ENCODE measurements around the gene COL5A3.
"Not testable (repeated sequence)": the region's sequence is repeated elsewhere in the genome, so short reads cannot be mapped to it uniquely, and the experiment has no call there.

The COL5A3 gene

DNA sequence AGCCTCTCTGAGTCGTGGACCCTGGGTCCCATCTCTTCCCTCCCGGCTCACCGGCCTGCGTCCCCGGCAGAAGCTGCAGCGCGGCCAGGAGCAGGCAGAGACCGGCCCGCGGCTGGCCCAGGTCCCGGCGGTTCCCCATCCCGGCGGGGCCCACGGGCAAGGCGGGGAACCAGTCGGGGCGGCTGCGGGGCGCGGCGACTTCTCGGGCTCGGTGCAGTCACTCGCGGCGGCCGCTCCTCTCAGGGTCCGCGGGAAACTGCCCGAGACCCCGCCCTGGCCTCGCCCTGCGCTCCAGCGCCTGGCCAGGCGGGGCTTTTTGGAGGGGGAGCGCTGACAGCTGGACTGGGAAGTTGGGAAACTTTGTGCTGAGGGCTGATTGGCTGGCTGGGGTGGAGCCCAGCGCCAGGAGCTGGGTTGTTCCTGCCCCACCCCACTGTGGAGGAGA lies at the start of gene COL5A3:
Gene COL5A3 (minus strand): TSS at position 258 of the 445 bp plus-strand sequence. CDS start 119 bp downstream, at position 139.
- no peak for DNase-seq (ENCODE audit: low spot score)

GRCh38 chr19:10052602-10053360 lies 42.5 kb upstream of the COL5A3 start:
- DNase-seq (ENCODE audit: low spot score) = no peak

- no peak for DNase-seq (ENCODE audit: low spot score)
Observed at GRCh38 chr19:10049626-10050025, 39.3 kb upstream of the COL5A3 start.

DNA sequence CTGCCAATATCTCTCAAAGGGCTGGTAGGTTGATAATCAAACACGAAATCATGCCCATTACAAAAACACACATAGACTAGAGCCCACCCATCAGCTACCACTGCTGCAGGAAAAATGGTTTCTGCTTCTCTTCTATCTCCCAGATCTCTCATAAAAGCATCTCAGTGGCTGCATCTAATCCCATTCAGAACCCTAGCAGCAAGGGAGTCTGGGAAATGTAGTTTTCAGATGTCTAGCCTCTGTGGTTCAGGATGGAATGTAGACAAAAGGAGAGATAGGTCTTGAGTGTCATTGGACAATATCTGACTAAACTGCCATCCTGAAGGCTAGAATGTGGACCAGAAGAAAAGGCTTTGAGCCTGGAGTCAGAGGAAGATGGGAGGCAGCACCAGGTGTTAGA lies 35.1 kb upstream of the COL5A3 start:
- no peak for DNase-seq (ENCODE audit: low spot score)

- DNase-seq (ENCODE audit: low spot score) = no peak
Observed at GRCh38 chr19:10044390-10044789, 34.1 kb upstream of the COL5A3 start.

DNA sequence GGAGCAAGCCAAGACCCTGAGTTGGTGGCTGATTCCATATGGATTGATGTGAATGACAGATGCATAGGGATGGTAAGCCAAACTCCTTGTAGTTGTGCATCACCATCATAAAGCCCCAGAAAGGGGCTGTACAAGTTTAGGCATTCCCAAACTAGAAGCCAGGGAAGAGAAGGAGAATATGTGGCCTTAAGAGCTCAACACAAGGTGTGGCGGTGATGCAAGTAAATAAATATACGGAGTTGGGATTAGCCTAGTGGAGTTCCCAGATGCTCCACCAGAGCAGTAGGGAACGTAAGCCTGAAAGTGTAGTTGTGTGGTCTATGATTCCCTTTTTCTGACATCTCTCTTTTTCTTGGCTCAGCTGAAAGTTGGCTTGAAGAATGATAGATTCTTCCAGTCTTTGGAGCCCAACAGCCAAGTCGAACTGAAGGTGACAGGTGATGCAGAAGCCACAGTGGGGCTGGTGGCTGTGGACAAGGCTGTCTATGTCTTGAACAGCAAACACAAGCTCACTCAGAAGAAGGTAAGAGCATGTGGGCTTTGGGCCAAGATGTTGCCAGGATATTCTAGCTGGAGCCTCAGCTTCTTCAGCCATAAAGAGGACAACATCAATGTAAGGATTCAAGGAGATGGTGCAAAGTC lies 33.1 kb upstream of the COL5A3 start:
- DNase-seq (ENCODE audit: low spot score) = no peak

DNA sequence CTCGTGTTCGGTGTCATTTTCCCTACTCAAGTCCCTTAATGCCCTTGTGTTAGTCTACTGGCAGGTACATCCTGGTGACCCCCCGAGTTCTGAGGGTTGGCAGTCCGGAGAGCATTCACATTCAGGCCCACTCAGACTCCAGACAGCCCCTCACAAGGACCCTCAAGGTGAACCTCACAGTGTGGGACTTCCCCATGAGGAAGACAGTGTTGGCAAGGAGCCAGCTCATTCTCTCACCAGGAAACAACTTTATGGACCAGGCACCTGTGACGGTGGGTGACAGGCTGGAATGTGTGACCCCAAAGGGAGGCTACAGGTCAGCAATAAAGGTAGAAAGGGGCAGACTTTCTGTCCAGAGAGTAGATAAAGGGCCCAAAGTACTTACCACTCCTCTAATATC lies 27.5 kb upstream of the COL5A3 start:
- no peak for DNase-seq (ENCODE audit: low spot score)

DNA sequence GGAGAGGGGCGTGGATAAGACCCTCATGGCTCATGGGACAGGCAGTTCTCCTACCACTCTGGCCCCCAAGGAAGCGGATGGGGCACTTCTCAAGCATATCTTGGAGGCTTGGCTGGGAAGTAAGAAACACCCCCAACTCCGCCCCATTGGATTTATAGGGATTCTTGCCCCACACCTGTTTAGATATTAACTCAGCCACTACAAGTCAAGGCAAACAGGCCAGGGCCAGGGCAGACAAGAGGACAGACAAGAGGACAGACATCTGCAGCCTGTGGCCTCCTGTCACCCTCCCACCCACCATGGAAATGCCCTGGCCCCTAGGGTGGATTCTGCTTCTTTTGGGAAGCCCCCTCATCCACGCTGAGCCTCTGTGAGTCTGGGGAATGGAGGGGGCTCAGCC lies 27.1 kb upstream of the COL5A3 start:
- DNase-seq (ENCODE audit: low spot score) = no peak

DNA sequence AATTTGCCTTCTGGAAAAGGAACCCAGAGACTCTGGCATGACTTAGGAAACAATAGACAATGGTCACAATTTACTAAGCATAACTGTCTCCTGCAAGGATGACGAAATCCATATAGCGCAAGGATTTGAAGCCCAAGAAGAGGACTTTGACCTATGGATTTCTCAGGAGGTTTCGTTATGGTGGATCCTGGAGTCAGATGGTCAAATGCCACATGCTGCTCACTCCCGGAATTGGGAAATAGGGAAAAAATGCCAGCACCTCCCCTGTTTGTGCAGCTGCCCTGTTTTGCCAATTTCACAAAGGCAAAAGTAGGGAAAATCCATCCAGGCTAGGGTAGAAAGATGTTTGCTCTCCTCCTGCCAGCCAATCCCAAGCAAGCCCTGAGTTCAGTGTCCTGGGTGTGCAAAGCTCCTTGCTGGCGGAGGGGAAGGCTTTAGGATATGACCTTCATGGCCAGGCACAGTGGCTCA lies 26.3 kb upstream of the COL5A3 start:
- no peak for DNase-seq (ENCODE audit: low spot score)

GRCh38 chr19:10033614-10034013 lies 23.3 kb upstream of the COL5A3 start:
- DNase-seq (ENCODE audit: low spot score) = no peak

- DNase-seq (ENCODE audit: low spot score) = peak; percentile 72
Observed at GRCh38 chr19:10027158-10027997, 17.1 kb upstream of the COL5A3 start.

- DNase-seq (ENCODE audit: low spot score) = no peak
Observed at GRCh38 chr19:10026744-10027143, 16.4 kb upstream of the COL5A3 start.

- not testable (repeated sequence) for DNase-seq (ENCODE audit: low spot score)
Observed at GRCh38 chr19:10023096-10023495, 12.8 kb upstream of the COL5A3 start.

GRCh38 chr19:10021863-10022262 lies 11.6 kb upstream of the COL5A3 start:
- DNase-seq (ENCODE audit: low spot score) = no peak

DNA sequence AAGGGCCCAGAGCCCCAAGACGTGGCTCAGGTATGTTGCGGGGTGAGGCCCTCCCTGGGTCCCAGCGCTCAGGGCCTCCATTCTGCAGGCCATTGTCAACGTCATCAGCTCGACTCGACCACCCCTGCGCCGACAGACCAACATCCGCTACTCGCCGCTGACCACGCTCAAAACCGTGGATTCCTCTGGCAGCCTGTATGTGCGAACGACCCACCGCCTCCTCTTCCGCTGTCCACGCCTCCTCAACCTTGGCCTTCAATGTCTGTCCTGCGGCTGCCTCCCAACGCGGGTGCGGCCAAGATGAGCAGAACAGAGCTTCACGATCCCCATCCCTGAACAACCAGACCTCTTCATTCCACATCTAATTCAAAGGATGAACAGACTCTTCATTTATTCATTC lies 11.1 kb upstream of the COL5A3 start:
- no peak for DNase-seq (ENCODE audit: low spot score)

GRCh38 chr19:10020851-10021250 lies 10.5 kb upstream of the COL5A3 start:
- DNase-seq (ENCODE audit: low spot score) = no peak

DNA sequence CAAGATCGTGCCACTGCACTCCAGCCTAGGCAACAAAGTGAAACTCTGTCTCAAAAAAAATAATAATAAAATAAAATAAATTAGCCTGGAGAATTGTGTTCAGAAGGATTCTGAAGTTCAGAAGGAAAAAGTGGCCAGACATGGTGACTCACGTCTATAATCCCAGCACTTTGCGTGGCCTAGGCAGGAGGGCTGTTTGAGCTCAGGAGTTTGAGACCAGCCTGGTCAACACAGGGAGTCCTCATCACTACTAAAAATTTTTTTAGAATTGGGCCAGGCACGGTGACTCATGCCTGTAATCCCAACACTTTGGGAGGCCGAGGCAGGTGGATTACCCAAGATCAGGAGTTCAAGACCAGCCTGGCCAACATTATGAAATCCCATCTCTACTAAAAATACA lies 8.9 kb upstream of the COL5A3 start:
- no peak for DNase-seq (ENCODE audit: low spot score)

DNA sequence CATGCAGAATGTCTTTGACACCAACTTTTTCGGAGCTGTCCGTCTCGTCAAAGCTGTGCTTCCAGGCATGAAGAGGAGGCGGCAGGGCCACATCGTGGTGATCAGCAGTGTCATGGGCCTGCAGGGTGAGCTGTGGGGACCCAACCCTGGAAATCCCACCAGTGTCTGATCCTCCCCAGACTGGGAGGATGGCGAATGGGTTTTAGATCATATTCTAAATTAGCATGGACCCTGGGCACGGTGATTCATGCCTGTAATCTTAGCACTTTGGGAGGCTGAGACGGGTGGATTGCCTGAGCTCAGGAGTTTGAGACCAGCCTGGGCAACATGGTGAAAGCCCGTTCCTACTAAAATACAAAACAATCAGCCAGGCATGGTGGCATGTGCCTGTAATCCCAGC lies 8.5 kb upstream of the COL5A3 start:
- DNase-seq (ENCODE audit: low spot score) = no peak

DNA sequence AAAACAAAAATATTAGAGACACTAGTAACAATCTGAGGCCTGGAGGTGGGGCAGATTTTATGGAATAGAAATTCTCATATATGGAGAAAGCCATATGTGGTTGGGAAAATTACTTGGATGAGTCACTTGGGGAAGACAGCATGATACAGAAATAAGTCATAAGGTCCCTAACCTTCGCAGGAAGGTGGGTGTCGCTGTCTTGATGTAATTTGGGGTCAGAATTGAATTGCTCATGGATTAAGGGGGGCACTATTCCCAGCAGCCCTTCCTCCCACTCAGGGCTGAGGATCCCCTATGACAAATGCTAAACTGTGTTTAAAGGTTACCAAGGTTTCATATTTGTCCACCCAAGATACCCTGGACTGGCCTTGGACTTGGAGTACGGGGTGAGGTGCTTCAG lies 8.0 kb upstream of the COL5A3 start:
- DNase-seq (ENCODE audit: low spot score) = no peak

GRCh38 chr19:10013834-10014618 lies 3.7 kb upstream of the COL5A3 start:
- no peak for DNase-seq (ENCODE audit: low spot score)

DNA sequence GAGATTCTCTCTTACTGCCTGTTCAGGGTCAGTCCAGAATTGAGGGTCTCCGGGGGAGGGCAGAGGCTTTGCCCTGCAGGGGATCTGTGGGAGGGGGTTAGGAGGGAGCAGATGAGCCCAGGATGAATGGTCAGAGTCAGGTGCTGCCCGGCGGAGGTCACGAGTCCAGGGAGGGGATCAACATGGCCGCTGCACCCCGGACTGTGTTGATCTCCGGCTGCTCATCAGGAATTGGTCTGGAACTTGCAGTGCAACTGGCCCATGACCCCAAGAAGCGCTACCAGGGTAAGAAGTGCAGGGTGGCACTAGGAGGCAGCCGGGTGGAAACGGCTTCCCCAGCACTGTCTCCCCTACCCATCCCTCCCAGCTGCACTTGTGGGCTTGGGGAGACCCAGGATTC lies 3.0 kb upstream of the COL5A3 start, which contains the start of gene RDH8:
Gene RDH8 (plus strand): TSS at position 168 of the 400 bp plus-strand sequence. CDS start 15 bp downstream, at position 183.
- no peak for DNase-seq (ENCODE audit: low spot score)

DNA sequence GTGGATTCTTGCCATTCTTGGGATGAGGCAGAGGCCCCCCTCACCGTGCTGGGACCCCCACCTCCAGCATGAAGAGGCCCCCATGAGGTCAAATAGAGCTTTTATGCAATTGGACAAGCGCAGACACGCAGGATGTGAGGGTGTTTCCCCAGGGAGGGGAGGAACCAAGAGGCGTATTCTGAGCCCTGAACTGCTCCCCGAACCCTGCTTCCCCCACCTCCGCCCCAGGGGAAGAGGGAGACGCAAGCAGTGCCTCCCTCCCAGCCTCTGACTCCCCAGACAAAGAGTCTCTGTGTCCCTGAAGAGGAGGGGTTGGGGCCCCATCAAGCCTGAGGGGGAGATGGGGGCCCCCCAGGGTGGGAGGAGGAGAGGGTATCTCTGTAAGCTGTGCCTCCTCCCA lies 1.7 kb upstream of the COL5A3 start:
- no peak for DNase-seq (ENCODE audit: low spot score)

Measured in CD4-positive, alpha-beta T cell treated with Interleukin-15 for 4 hours (primary cell).